GM12878 (cell line): ENCODE results near the gene LSM7. TPM values are rescaled to one million over a fixed set of nuclear protein-coding genes. Genes with fewer than 3 reads are reported as not detected.

ENCODE experiments used
- ATAC-seq: fragments of 200-7000 bp; cut with Tn5 transposase; 3 replicates; pipeline ENCODE4 v1.9.1; 2020; ENCODE audit warnings: mild to moderate bottlenecking, moderate library complexity
- BruUV-seq: library from RNA; stranded (reverse); fragments of 400-500 nt; replicated peaks from 2 replicates; lab custom pipeline; 2021; lab: Mats Ljungman, UMichigan
- CTCF ChIA-PET: fragments of 300-600 bp; sonication (Branson Sonifier 250); formaldehyde crosslinking; extraction: SDS; loops from one replicate; lab custom pipeline; 2021; ENCODE audit warnings: inconsistent platforms; lab: Yijun Ruan, JAX
- POLR2A ChIA-PET: fragments of 350-600 bp; formaldehyde crosslinking; extraction: SDS; loops from one replicate; lab custom pipeline; 2021; ENCODE audit warnings: inconsistent platforms; lab: Charles Lee
- RAD21 ChIA-PET: fragments of 300-600 bp; sonication (Branson Sonifier 250); formaldehyde crosslinking; loops from one replicate; lab custom pipeline; 2023; ENCODE audit warnings: antibody characterized with exemption; ENCODE audit not compliant: unreplicated experiment; lab: Charles Lee
- SMC1A ChIA-PET: fragments of 300-600 bp; sonication (Branson Sonifier 250); formaldehyde crosslinking; loops from one replicate; lab custom pipeline; 2023; ENCODE audit not compliant: unreplicated experiment, uncharacterized antibody; lab: Charles Lee
- DNase-seq: peaks from one replicate; pipeline ENCODE4 v3.0.0-alpha.2; 2011; ENCODE audit warnings: low read depth, low spot score
- FAIRE-seq: peaks from 3 replicates; lab custom pipeline; 2011; peaks lifted over from hg19 to GRCh38; lab: Jason Lieb, UNC
- H2AFZ ChIP-seq: 2 replicates; pipeline ENCODE4 v1.6.0; 2011; ENCODE audit warnings: low read depth, low read length, control low read depth; ENCODE audit not compliant: control insufficient read depth
- H3K27ac ChIP-seq: 2 replicates; pipeline ENCODE4 v1.5.1; 2011; ENCODE audit warnings: control low read depth; ENCODE audit not compliant: control insufficient read depth, insufficient read depth
- H3K27me3 ChIP-seq, 2 experiments: replicated peaks in 1 of 2; 2 replicates each; pipeline versions ENCODE4 v1.6.0 to v1.6.1; 2011; ENCODE audit warnings: low read length in 1 of 2; ENCODE audit not compliant: control insufficient read depth in 2 of 2, insufficient read depth in 2 of 2
- H3K36me3 ChIP-seq, 2 experiments: 2 replicates each; pipeline ENCODE4 v1.5.1; 2011; ENCODE audit warnings: low read length in 1 of 2; ENCODE audit not compliant: control insufficient read depth in 2 of 2, insufficient read depth in 2 of 2
- H3K4me1 ChIP-seq: 2 replicates; pipeline ENCODE4 v1.6.1; 2011; ENCODE audit warnings: mild to moderate bottlenecking, low read length, moderate library complexity, mixed read lengths; ENCODE audit not compliant: control insufficient read depth, insufficient read depth
- H3K4me2 ChIP-seq: 2 replicates; pipeline ENCODE4 v1.6.0; 2011; ENCODE audit warnings: control low read depth; ENCODE audit not compliant: control insufficient read depth, insufficient read depth
- H3K4me3 ChIP-seq: fragments of 200-600 bp; sonication (generic); 2 replicates; pipeline ENCODE4 v1.5.1; 2016
- H3K79me2 ChIP-seq: 2 replicates; pipeline ENCODE4 v1.6.0; 2011; ENCODE audit warnings: low read length; ENCODE audit not compliant: control insufficient read depth, insufficient read depth
- H3K9ac ChIP-seq: 2 replicates; pipeline ENCODE4 v1.8.0; 2011; ENCODE audit warnings: low read length, control low read depth, mixed read lengths; ENCODE audit not compliant: control insufficient read depth, insufficient read depth
- H3K9me3 ChIP-seq: replicated peaks from 3 replicates; pipeline ENCODE4 v1.5.1; 2011; ENCODE audit warnings: mild to moderate bottlenecking, low read length; ENCODE audit not compliant: control insufficient read depth, insufficient read depth
- H4K20me1 ChIP-seq: 2 replicates; pipeline ENCODE4 v1.6.0; 2011; ENCODE audit not compliant: control insufficient read depth, insufficient read depth
- ASH2L ChIP-seq: fragments of 300-600, 200-600 bp; sonication (generic); IDR thresholded peaks from 2 replicates; pipeline ENCODE4 v1.6.1; 2017; ENCODE audit warnings: low read depth, mild to moderate bottlenecking, borderline replicate concordance
- ATF7 ChIP-seq: fragments of 450-650 bp; IDR thresholded peaks from 2 replicates; pipeline ENCODE4 v1.6.1; 2016; ENCODE audit warnings: low read depth, mild to moderate bottlenecking
- BHLHE40 ChIP-seq, 2 experiments: fragments of 450-650 bp in 1 of 2; IDR thresholded peaks; 2 replicates each; pipeline ENCODE4 v1.6.1; 2011 to 2017; ENCODE audit warnings: low read depth in 2 of 2, borderline replicate concordance in 1 of 2, improper control_type of control experiment in 1 of 2, low read length in 1 of 2, mild to moderate bottlenecking in 1 of 2
- EGR1 ChIP-seq, 2 experiments: IDR thresholded peaks; 1 replicate in 1 of 2; 2 replicates in 1 of 2; pipeline ENCODE4 v1.6.1; 2011 to 2012; ENCODE audit warnings: low read depth in 2 of 2, low read length in 2 of 2, borderline replicate concordance in 1 of 2, mild to moderate bottlenecking in 1 of 2, moderate library complexity in 1 of 2
- GATAD2B ChIP-seq: fragments of 450-650 bp; conservative IDR thresholded peaks from 2 replicates; pipeline ENCODE4 v1.6.1; 2017; ENCODE audit warnings: low read depth, mild to moderate bottlenecking, moderate library complexity
- HDGF ChIP-seq: fragments of 450-650 bp; IDR thresholded peaks from 2 replicates; pipeline ENCODE4 v1.6.1; 2016; ENCODE audit warnings: antibody characterized with exemption
- IKZF1 ChIP-seq: fragments of 450-650 bp; conservative IDR thresholded peaks from 2 replicates; pipeline ENCODE4 v1.6.1; 2017; ENCODE audit warnings: antibody characterized with exemption, mild to moderate bottlenecking
- MAX ChIP-seq: IDR thresholded peaks from 2 replicates; pipeline ENCODE4 v1.6.1; 2012; ENCODE audit warnings: low read depth, low read length, improper control_type of control experiment
- MEF2B ChIP-seq: fragments of 450-650 bp; IDR thresholded peaks from 2 replicates; pipeline ENCODE4 v1.6.1; 2018; ENCODE audit warnings: mild to moderate bottlenecking, moderate library complexity; ENCODE audit not compliant: partially characterized antibody, poor library complexity, severe bottlenecking
- MLLT1 ChIP-seq: fragments of 450-650 bp; IDR thresholded peaks from 2 replicates; pipeline ENCODE4 v1.6.1; 2016; ENCODE audit warnings: mild to moderate bottlenecking
- MTA2 ChIP-seq: fragments of 450-650 bp; IDR thresholded peaks from 2 replicates; pipeline ENCODE4 v1.6.1; 2016; ENCODE audit warnings: low read depth, mild to moderate bottlenecking, moderate library complexity
- MXI1 ChIP-seq: fragments of 150-350 bp; IDR thresholded peaks from 2 replicates; pipeline ENCODE4 v1.6.1; 2011; ENCODE audit warnings: low read depth, mild to moderate bottlenecking, inconsistent platforms, low read length, improper control_type of control experiment
- MYC ChIP-seq: IDR thresholded peaks from 2 replicates; pipeline ENCODE4 v1.6.1; 2011; ENCODE audit warnings: mild to moderate bottlenecking, low read length, moderate library complexity, inconsistent platforms; ENCODE audit not compliant: insufficient read depth, insufficient replicate concordance, insufficient read length, severe bottlenecking
- NR2C1 ChIP-seq: fragments of 450-650 bp; IDR thresholded peaks from 2 replicates; pipeline ENCODE4 v1.6.1; 2017; ENCODE audit warnings: antibody characterized with exemption, mild to moderate bottlenecking, moderate library complexity
- NR2F1 ChIP-seq: fragments of 450-650 bp; conservative IDR thresholded peaks from 2 replicates; pipeline ENCODE4 v1.6.1; 2017; ENCODE audit warnings: mild to moderate bottlenecking
- NRF1 ChIP-seq: conservative IDR thresholded peaks from 2 replicates; pipeline ENCODE4 v1.6.1; 2011; ENCODE audit warnings: mild to moderate bottlenecking, low read depth, low read length, improper control_type of control experiment
- POU2F2 ChIP-seq: IDR thresholded peaks from 3 replicates; pipeline ENCODE4 v1.6.1; 2011; ENCODE audit warnings: low read depth, mild to moderate bottlenecking, low read length, borderline replicate concordance
- RBBP5 ChIP-seq: fragments of 200-600 bp; sonication (generic); conservative IDR thresholded peaks from 2 replicates; pipeline ENCODE4 v1.6.1; 2016
- SIX5 ChIP-seq: IDR thresholded peaks from 2 replicates; pipeline ENCODE4 v1.6.1; 2011; ENCODE audit warnings: mild to moderate bottlenecking, low read depth, low read length, moderate library complexity; ENCODE audit not compliant: severe bottlenecking
- SMARCA5 ChIP-seq: fragments of 450-650 bp; IDR thresholded peaks from 2 replicates; pipeline ENCODE4 v1.6.1; 2017; ENCODE audit warnings: mild to moderate bottlenecking
- SPI1 ChIP-seq: IDR thresholded peaks from 2 replicates; pipeline ENCODE4 v1.6.1; 2011; ENCODE audit warnings: low read depth, mild to moderate bottlenecking, low read length, moderate library complexity, borderline replicate concordance; ENCODE audit not compliant: insufficient read depth
- WGBS: methylation state at CpG from one replicate; pipeline ENCODE4 v1.1.6; 2016; ENCODE audit warnings: low lambda C conversion rate; ENCODE audit not compliant: insufficient replicate concordance, insufficient coverage; ENCODE audit errors: missing lambda C conversion rate; 5-methylcytosine and 5-hydroxymethylcytosine counted together
- in situ Hi-C: fragments of 300-500 bp; cut with MboI; formaldehyde crosslinking; loops from 9 replicates; pipeline ENCODE4 v1.14.3; 2018; ENCODE audit warnings: mixed read lengths
- intact Hi-C: fragments of 100-400 bp; cut with micrococcal nuclease; formaldehyde crosslinking; loops from one replicate; pipeline ENCODE4 v1.14.2; 2022; ENCODE audit not compliant: unreplicated experiment
- polyA plus RNA-seq, 11 experiments: library from polyadenylated mRNA; depleted of rRNA in 4 of 11; unstranded in 6 of 11; stranded (reverse) in 5 of 11; fragments of >200 nt; fragmentation: Nextera tagmentation in 4 of 11; fragmentation: Illumina TruSeq in 1 of 11; extraction: Ambion mirVana in 4 of 11; extraction: Trizol in 1 of 11; gene quantifications; 1 replicate in 1 of 11; 2 replicates in 10 of 11; pipeline versions ENCODE4 v1.2.1 to v1.2.3, GENCODE V29; 2011 to 2016; ENCODE audit warnings: inconsistent platforms in 2 of 11, missing spikeins in 2 of 11, low read depth in 1 of 11
- total RNA-seq, 4 experiments: library from RNA; depleted of rRNA in 3 of 4; stranded (reverse); fragments of >200 nt in 3 of 4; fragmentation: Illumina TruSeq in 1 of 4; extraction: Trizol in 1 of 4; gene quantifications; 2 replicates each; pipeline versions ENCODE4 v1.2.1 to v1.2.3, GENCODE V29; 2013 to 2021

Gene LSM7
- total and polyA plus RNA-seq, 10 of the 15 experiments (the other 5 are each of a cell fraction or from before 2014, with no cell fraction given) = 24.4 to 424 (median 217) TPM

GRCh38 chr19:2332341-2333026 is 4.1 kb upstream of the LSM7 start:
- Histone ChIP-seq H3K27ac (peak overlapping the region; percentile 13; the same call in 1 of the 2 replicates), H3K4me3 (peak overlapping the region; percentile 52), H3K79me2 (peaks cover 43% of the 10 kb centered on the region), H2AFZ (peak overlapping the region; percentile 86), H3K9ac (peak overlapping the region; percentile 58; the same call in 1 of the 2 replicates), H3K4me2 (peak overlapping the region; percentile 76), H3K4me1 (peaks cover 13% of the 10 kb centered on the region), H3K27me3 (no peaks in the 10 kb centered on the region), H3K36me3 (peaks cover 0 to 4% of the 10 kb centered on the region in 2 experiments; a peak in 3 of 4 replicates), H4K20me1 (no peaks in the 10 kb centered on the region), H3K9me3 (no peaks in the 10 kb centered on the region; the same call in 2 of the 3 replicates)
- ChIA-PET CTCF (interaction anchor here (0.6 to 1.7 kb wide), 5 partner anchors 31 to 288 kb away, joined by 3 to 5 read pairs (median 4); no protein-coding TSS in a partner anchor), SMC1A (interaction anchor here (0.7 to 1.4 kb wide), 2 partner anchors 59 to 315 kb away, joined by 3 to 4 read pairs; no protein-coding TSS in a partner anchor), RAD21 (interaction anchor here (0.9 to 1.0 kb wide), 3 partner anchors 43 to 177 kb away, joined by 3 to 9 read pairs (median 3); no protein-coding TSS in a partner anchor), POLR2A (interaction anchor here (0.6 to 0.9 kb wide), 3 partner anchors 9 to 44 kb away, joined by 3 to 4 read pairs (median 4); no protein-coding TSS in a partner anchor)
- in situ Hi-C loops (no loop called here), intact Hi-C loops (no loop called here)
- peak; percentile 13 for FAIRE-seq
- 7% methylated on average over 14 of the region's 17 CpGs for WGBS
- DNase-seq = peak; percentile 56
- no TSS peak for BruUV-seq
- ATAC-seq = peak; percentile 77
- TF ChIP-seq MXI1 = peak; percentile 77
- no peak for TF ChIP-seq EGR1 (IDR thresholded peaks at IDR 0.05; ENCODE audit: borderline replicate concordance in 1 of 2, low read depth in 2 of 2, low read length in 2 of 2)
- TF ChIP-seq SIX5 = no peak
- peak; percentile 75; the same call in 1 of the 2 replicates for TF ChIP-seq NR2F1
- peak; percentile 48; the same call in 1 of the 2 replicates for TF ChIP-seq IKZF1
- 0 out of 2 replicates have a peak, but pooled peaks have one; percentile 12 for TF ChIP-seq MTA2
- peak; percentile 95 for TF ChIP-seq MEF2B
- TF ChIP-seq MAX = peak; percentile 74; the same call in 1 of the 2 replicates
- TF ChIP-seq ASH2L = no peak
- TF ChIP-seq RBBP5 = no peak
- TF ChIP-seq ATF7 = peak; percentile 18; the same call in 1 of the 2 replicates
- peak; percentile 25; the same call in 1 of the 2 replicates for TF ChIP-seq MLLT1
- no peak for TF ChIP-seq NR2C1
- peak; percentile 21; the same call in 1 of the 3 replicates for TF ChIP-seq POU2F2
- TF ChIP-seq BHLHE40 (IDR thresholded peaks at IDR 0.05; ENCODE audit: borderline replicate concordance in 1 of 2, low read depth in 2 of 2, low read length in 1 of 2) = peak in 1 of 2 experiments; percentile 58; a peak in 2 of 4 replicates
- TF ChIP-seq HDGF = peak; percentile 78
- TF ChIP-seq MYC = peak; percentile 56
- TF ChIP-seq SPI1 = no peak
- TF ChIP-seq GATAD2B = peak; percentile 44; the same call in 1 of the 2 replicates
- 0 out of 2 replicates have a peak, but pooled peaks have one; percentile 10 for TF ChIP-seq NRF1
- no peak for TF ChIP-seq SMARCA5
